GM06990 (cell line): ENCODE data around the gene KIF18A.
"Not testable (repeated sequence)": the region's sequence is repeated elsewhere in the genome, so short reads cannot be mapped to it uniquely, and the experiment has no call there.

Experiments
- DNase-seq: peaks from one replicate; pipeline ENCODE4 v3.0.0-alpha.2; 2011; ENCODE audit not compliant: insufficient read length; ENCODE audit errors: extremely low read depth
- H3K27me3 ChIP-seq: replicated peaks from 2 replicates; pipeline ENCODE4 v1.6.0; 2011; ENCODE audit warnings: low read length; ENCODE audit not compliant: control insufficient read depth, insufficient read depth
- H3K36me3 ChIP-seq: 2 replicates; pipeline ENCODE4 v1.5.1; 2011; ENCODE audit warnings: low read length; ENCODE audit not compliant: control insufficient read depth, insufficient read depth
- H3K4me3 ChIP-seq: replicated peaks from 2 replicates; pipeline ENCODE4 v1.5.1; 2011; ENCODE audit warnings: low read depth, mild to moderate bottlenecking, control low read depth, low read length
- CTCF ChIP-seq: IDR thresholded peaks from 2 replicates; pipeline ENCODE4 v1.5.1; 2011; ENCODE audit warnings: low read length, control low read depth, mild to moderate bottlenecking, inconsistent platforms; ENCODE audit not compliant: insufficient read depth, poor library complexity, severe bottlenecking

The KIF18A gene

GRCh38 chr11:28098257-28098656 lies 9.7 kb downstream of the KIF18A start:
- no peak for DNase-seq
- Histone ChIP-seq H3K36me3 (no peaks in the 10 kb centered on the region; the same call in 1 of the 2 replicates), H3K27me3 (no peaks in the 10 kb centered on the region), H3K4me3 (no peak overlapping the region)
- TF ChIP-seq CTCF, result no peak

GRCh38 chr11:28092786-28093185 lies 15.2 kb downstream of the KIF18A start:
- no peaks in the 10 kb centered on the region for H3K27me3 ChIP-seq
- TF ChIP-seq CTCF, result no peak
- no peak overlapping the region for H3K4me3 ChIP-seq
- no peak for DNase-seq
- H3K36me3 ChIP-seq, result no peaks in the 10 kb centered on the region; the same call in 1 of the 2 replicates

- H3K36me3 ChIP-seq, result no peaks in the 10 kb centered on the region
- no peaks in the 10 kb centered on the region for H3K27me3 ChIP-seq
- no peak for DNase-seq
- no peak for TF ChIP-seq CTCF
- H3K4me3 ChIP-seq, result no peak overlapping the region
Observed at GRCh38 chr11:28090052-28090749, 17.8 kb downstream of the KIF18A start.

- no peak for TF ChIP-seq CTCF
- H3K36me3 ChIP-seq, result no peaks in the 10 kb centered on the region
- no peak for DNase-seq
Observed at GRCh38 chr11:28089378-28089777, 18.6 kb downstream of the KIF18A start.

GRCh38 chr11:28087693-28088092 lies 20.3 kb downstream of the KIF18A start:
- H3K36me3 ChIP-seq, DNase-seq: not testable (repeated sequence)

More at GRCh38 chr11:28089378-28089777, 18.6 kb downstream of the KIF18A start:
- H3K4me3 ChIP-seq, result no peak overlapping the region
- no peaks in the 10 kb centered on the region for H3K27me3 ChIP-seq

GRCh38 chr11:28087192-28087591 lies 20.8 kb downstream of the KIF18A start:
- not testable (repeated sequence) for H3K27me3 ChIP-seq, DNase-seq, H3K36me3 ChIP-seq, H3K4me3 ChIP-seq

More at GRCh38 chr11:28087693-28088092, 20.3 kb downstream of the KIF18A start:
- H3K4me3 ChIP-seq, H3K27me3 ChIP-seq: not testable (repeated sequence)

- H3K36me3 ChIP-seq, result no peaks in the 10 kb centered on the region; the same call in 1 of the 2 replicates
- no peak for TF ChIP-seq CTCF
- no peak for DNase-seq
- no peak overlapping the region for H3K4me3 ChIP-seq
- H3K27me3 ChIP-seq, result no peaks in the 10 kb centered on the region
Observed at GRCh38 chr11:28086569-28086968, 21.4 kb downstream of the KIF18A start.
